HepG2 (cell line): ENCODE results near the gene PLXND1. TPM values are rescaled to one million over a fixed set of nuclear protein-coding genes. Genes with fewer than 3 reads are reported as not detected.

Experiments used
- ATAC-seq: fragments of 200-7000 bp; cut with Tn5 transposase; 3 replicates; pipeline ENCODE4 v1.9.1; 2020; ENCODE audit warnings: mild to moderate bottlenecking, moderate library complexity
- BruUV-seq: library from RNA; stranded (reverse); fragments of 400-500 nt; replicated peaks from 2 replicates; lab custom pipeline; 2021; lab: Mats Ljungman, UMichigan
- CTCF ChIA-PET: fragments of 300-600 bp; formaldehyde crosslinking; extraction: SDS; loops from one replicate; lab custom pipeline; 2021; ENCODE audit warnings: low total read pairs, inconsistent platforms, low intra/inter-chr PET ratio; lab: Yijun Ruan, JAX
- POLR2A ChIA-PET: fragments of 350-600 bp; sonication (Branson Sonifier 250); formaldehyde crosslinking; loops from one replicate; lab custom pipeline; 2020; ENCODE audit warnings: antibody characterized with exemption, inconsistent platforms; lab: Yijun Ruan, JAX
- DNase-seq: peaks from one replicate; pipeline ENCODE4 v3.0.0-alpha.2; 2015; ENCODE audit warnings: low spot score
- FAIRE-seq: peaks from 3 replicates; lab custom pipeline; 2011; peaks lifted over from hg19 to GRCh38; lab: Jason Lieb, UNC
- H2AFZ ChIP-seq: one replicate; pipeline ENCODE4 v1.6.1; 2011; ENCODE audit warnings: low read length, inconsistent platforms
- H3K27ac ChIP-seq: fragments of 300-600 bp; 3 replicates; pipeline ENCODE4 v1.8.0; 2011; ENCODE audit warnings: mixed run types, mild to moderate bottlenecking, mixed read lengths, low read length, inconsistent platforms; ENCODE audit not compliant: insufficient read depth; ENCODE audit errors: extremely low read length
- H3K27me3 ChIP-seq, 2 experiments: fragments of 200-600 bp in 1 of 2; 2 replicates in 1 of 2; 3 replicates in 1 of 2; pipeline versions ENCODE4 v1.6.0 to v1.8.0; 2011; ENCODE audit warnings: low read length in 2 of 2, mild to moderate bottlenecking in 2 of 2, moderate library complexity in 2 of 2, inconsistent platforms in 1 of 2; ENCODE audit not compliant: insufficient read depth in 2 of 2, control insufficient read depth in 1 of 2
- H3K36me3 ChIP-seq, 2 experiments: fragments of 200-600 bp in 1 of 2; replicated peaks in 1 of 2; 2 replicates in 1 of 2; 3 replicates in 1 of 2; pipeline versions ENCODE4 v1.5.1 to v1.8.0; 2011; ENCODE audit warnings: low read length in 2 of 2, inconsistent platforms in 1 of 2; ENCODE audit not compliant: insufficient read depth in 2 of 2, control insufficient read depth in 1 of 2
- H3K4me1 ChIP-seq: 2 replicates; pipeline ENCODE4 v1.5.1; 2012; ENCODE audit warnings: low read length, inconsistent platforms; ENCODE audit not compliant: insufficient read depth
- H3K4me2 ChIP-seq: 2 replicates; pipeline ENCODE4 v1.6.0; 2011; ENCODE audit warnings: low read depth, low read length, inconsistent platforms
- H3K4me3 ChIP-seq, 3 experiments: fragments of 200-600 bp in 1 of 3; sonication (generic), shearing (Covaris generic) in 1 of 3; replicated peaks in 1 of 3; 2 replicates each; pipeline ENCODE4 v1.5.1; 2011 to 2016; ENCODE audit warnings: low read length in 3 of 3, inconsistent platforms in 2 of 3, low read depth in 2 of 3, mild to moderate bottlenecking in 2 of 3, control low read depth in 1 of 3, mixed read lengths in 1 of 3; ENCODE audit not compliant: insufficient read depth in 1 of 3
- H3K79me2 ChIP-seq: one replicate; pipeline ENCODE4 v1.6.1; 2011; ENCODE audit warnings: low read length, inconsistent platforms; ENCODE audit not compliant: insufficient read depth
- H3K9ac ChIP-seq: 2 replicates; pipeline ENCODE4 v1.6.0; 2011; ENCODE audit warnings: mild to moderate bottlenecking, low read depth, low read length, inconsistent platforms; ENCODE audit not compliant: insufficient read depth
- H3K9me3 ChIP-seq: 2 replicates; pipeline ENCODE4 v1.5.1; 2012; ENCODE audit warnings: mild to moderate bottlenecking, low read length
- H4K20me1 ChIP-seq: 2 replicates; pipeline ENCODE4 v1.6.0; 2011; ENCODE audit warnings: inconsistent platforms, mild to moderate bottlenecking, low read length, moderate library complexity; ENCODE audit not compliant: insufficient read depth
- NR2C2 ChIP-seq: sonication (generic); formaldehyde crosslinking; IDR thresholded peaks from 2 replicates; pipeline ENCODE4 v1.4.0; 2020; ENCODE audit warnings: missing genetic modification reagents, mild to moderate bottlenecking, moderate library complexity, borderline replicate concordance
- RBFOX2 ChIP-seq: fragments of 200-400 bp; formaldehyde crosslinking; IDR thresholded peaks from 2 replicates; pipeline ENCODE4 v1.6.1; 2017; ENCODE audit warnings: low read depth, mild to moderate bottlenecking, low read length
- RXRB ChIP-seq: IDR thresholded peaks from 2 replicates; pipeline ENCODE4 v1.6.1; 2016; ENCODE audit warnings: borderline replicate concordance, missing genetic modification reagents, missing compliant biosample characterization
- TBP ChIP-seq: sonication (generic); formaldehyde crosslinking; IDR thresholded peaks from 2 replicates; pipeline ENCODE4 v1.5.0; 2020; ENCODE audit warnings: missing genetic modification reagents
- TOE1 ChIP-seq: sonication (generic); formaldehyde crosslinking; IDR thresholded peaks from 2 replicates; pipeline ENCODE4 v1.4.0; 2020; ENCODE audit warnings: mild to moderate bottlenecking, missing genetic modification reagents
- TRIM24 ChIP-seq: sonication (generic); formaldehyde crosslinking; IDR thresholded peaks from 2 replicates; pipeline ENCODE4 v1.8.0; 2022; ENCODE audit warnings: mild to moderate bottlenecking, missing genetic modification reagents
- ZKSCAN8 ChIP-seq: IDR thresholded peaks from 2 replicates; pipeline ENCODE4 v1.6.1; 2016; ENCODE audit warnings: borderline replicate concordance, missing genetic modification reagents, missing compliant biosample characterization
- ZMYM3 ChIP-seq: sonication (generic); formaldehyde crosslinking; IDR thresholded peaks from 2 replicates; pipeline ENCODE4 v1.5.1; 2020; ENCODE audit warnings: mild to moderate bottlenecking, missing genetic modification reagents
- ZNF20 ChIP-seq: sonication (generic); formaldehyde crosslinking; IDR thresholded peaks from 2 replicates; pipeline ENCODE4 v1.4.0; 2020; ENCODE audit warnings: mild to moderate bottlenecking, moderate library complexity, missing genetic modification reagents
- ZNF326 ChIP-seq: sonication (generic); formaldehyde crosslinking; IDR thresholded peaks from 2 replicates; pipeline ENCODE4 v1.4.0; 2020; ENCODE audit warnings: missing genetic modification reagents, borderline replicate concordance
- ZNF337 ChIP-seq: sonication (generic); formaldehyde crosslinking; IDR thresholded peaks from 2 replicates; pipeline ENCODE4 v1.5.1; 2020; ENCODE audit warnings: missing genetic modification reagents, low read depth, mild to moderate bottlenecking, borderline replicate concordance
- ZNF34 ChIP-seq: sonication (generic); formaldehyde crosslinking; IDR thresholded peaks from 2 replicates; pipeline ENCODE4 v1.4.0; 2020; ENCODE audit warnings: mild to moderate bottlenecking, missing genetic modification reagents, borderline replicate concordance
- ZNF432 ChIP-seq: sonication (generic); formaldehyde crosslinking; IDR thresholded peaks from 2 replicates; pipeline ENCODE4 v1.5.0; 2020; ENCODE audit warnings: missing genetic modification reagents, mild to moderate bottlenecking, borderline replicate concordance
- WGBS: methylation state at CpG from one replicate; pipeline ENCODE4 v1.1.6; 2017; ENCODE audit warnings: low lambda C conversion rate; 5-methylcytosine and 5-hydroxymethylcytosine counted together
- in situ Hi-C: cut with HindIII; loops from 2 replicates; pipeline ENCODE4 v1.10.0; 2017; ENCODE audit warnings: low pct_unique_long_range_greater_than_20kb; ENCODE audit not compliant: extremely low pct_ligation_motif_present
- intact Hi-C: fragments of 100-400 bp; cut with micrococcal nuclease; formaldehyde crosslinking; loops from one replicate; pipeline ENCODE4 v1.10.0; 2022; ENCODE audit not compliant: unreplicated experiment
- polyA plus RNA-seq, 8 experiments: library from polyadenylated mRNA; depleted of rRNA in 3 of 8; stranded (reverse) in 7 of 8; unstranded in 1 of 8; fragments of >200 nt; fragmentation: Illumina TruSeq in 4 of 8; extraction: Trizol in 4 of 8; gene quantifications; 2 replicates each; pipeline versions ENCODE4 v1.2.1 to v1.2.3, GENCODE V29; 2011 to 2016; ENCODE audit warnings: low read depth in 4 of 8, missing spikeins in 1 of 8, mixed read lengths in 1 of 8; ENCODE audit not compliant: insufficient read depth in 1 of 8
- total RNA-seq, 5 experiments: library from RNA; depleted of rRNA; stranded (reverse); fragments of >200 nt; fragmentation: Illumina TruSeq; extraction: Trizol; gene quantifications; 2 replicates each; pipeline ENCODE4 v1.2.3, GENCODE V29; 2016; ENCODE audit warnings: low read depth in 1 of 5
- TF ChIP-seq, protein P1 (sequence below): IDR thresholded peaks from 2 replicates; pipeline ENCODE4 v1.6.1; 2016
- TF ChIP-seq, protein P2 (sequence below): IDR thresholded peaks from 2 replicates; pipeline ENCODE4 v1.6.1; 2018; ENCODE audit warnings: missing genetic modification reagents
- TF ChIP-seq, protein P3 (sequence below): sonication (generic); formaldehyde crosslinking; IDR thresholded peaks from 2 replicates; pipeline ENCODE4 v1.5.0; 2020; ENCODE audit warnings: missing genetic modification reagents, mild to moderate bottlenecking, borderline replicate concordance
- TF ChIP-seq, protein P4 (sequence below): sonication (generic); formaldehyde crosslinking; IDR thresholded peaks from 2 replicates; pipeline ENCODE4 v1.4.0; 2020; ENCODE audit warnings: missing genetic modification reagents, borderline replicate concordance

PLXND1 gene
- total and polyA plus RNA-seq, 2 of the 13 experiments (the other 11 are each of a cell fraction or from before 2014, with no cell fraction given) = 15.9 to 42.0 TPM

DNA sequence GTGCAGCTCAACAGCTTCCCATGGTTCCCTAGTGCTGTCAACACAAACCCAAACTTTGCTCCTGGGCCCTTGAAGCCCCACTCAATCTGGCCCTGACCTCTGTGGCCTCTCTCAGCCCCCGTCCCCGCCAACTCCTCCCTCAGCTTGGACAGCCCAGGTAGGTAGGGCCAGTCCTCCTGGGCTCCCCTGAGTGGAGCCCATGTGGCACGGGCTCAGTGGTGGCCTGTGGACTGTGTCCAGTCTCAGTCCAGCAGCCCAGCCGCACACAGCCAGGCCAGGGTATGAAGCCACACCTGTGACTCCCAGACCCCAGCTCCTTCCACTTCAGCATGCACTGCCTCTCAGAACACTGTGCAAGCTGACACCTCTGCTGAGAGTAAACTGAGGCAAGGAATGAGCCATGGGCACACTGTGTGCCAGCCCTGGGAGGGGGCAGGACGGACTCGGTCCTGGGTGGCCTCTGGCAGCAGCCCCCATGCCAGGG, 11.5 kb downstream of the PLXND1 start:
- H3K4me1 ChIP-seq = peaks cover 87% of the 10 kb centered on the region
- ChIA-PET CTCF (no interaction called here), POLR2A (interaction anchor here (0.6 to 5.7 kb wide), 11 partner anchors 11 to 206 kb away, joined by 3 to 107 read pairs (median 15); partner anchors contain the start of gene PLXND1)
- in situ Hi-C loops = no loop called here
- peak; percentile 76 for DNase-seq
- intact Hi-C loops = loop anchor here (1.0 kb wide), 2 partner anchors 17 to 105 kb away; no protein-coding TSS in a partner anchor
- H3K9me3 ChIP-seq = no peaks in the 10 kb centered on the region
- peak; percentile 53 for ATAC-seq
- 31% methylated on average over 5 of the region's 6 CpGs for WGBS
- peak overlapping the region; percentile 73 for H3K9ac ChIP-seq
- peaks cover 3 to 5% of the 10 kb centered on the region in 2 experiments; a peak in 4 of 5 replicates for H3K36me3 ChIP-seq
- H3K79me2 ChIP-seq = peaks cover 70% of the 10 kb centered on the region
- peak; percentile 77 for FAIRE-seq
- H3K4me3 ChIP-seq = peak overlapping the region in 2 of 3 experiments; percentile 7 to 70; a peak in 3 of 6 replicates
- BruUV-seq = no TSS peak
- peak overlapping the region; percentile 94 for H3K27ac ChIP-seq
- H2AFZ ChIP-seq = no peak overlapping the region
- H3K27me3 ChIP-seq = no peaks in the 10 kb centered on the region
- H4K20me1 ChIP-seq = no peaks in the 10 kb centered on the region; the same call in 1 of the 2 replicates
- H3K4me2 ChIP-seq = peak overlapping the region; percentile 85
- TF ChIP-seq ZNF20 (no peak), TOE1 (CRISPR knock-in tag) (no peak), TBP (CRISPR knock-in tag) (no peak), RXRB (peak; percentile 81), NR2C2 (CRISPR knock-in tag) (peak; percentile 53), ZNF326 (CRISPR knock-in tag) (no peak), TRIM24 (no peak), RBFOX2 (peak; percentile 65), ZKSCAN8 (CRISPR knock-in tag) (0 out of 2 replicates have a peak, but pooled peaks have one; percentile 27), ZNF34 (CRISPR knock-in tag) (no peak), ZNF337 (CRISPR knock-in tag) (no peak), ZNF432 (CRISPR knock-in tag) (no peak), ZMYM3 (peak; percentile 91)
- TF ChIP-seq, protein P1, sequence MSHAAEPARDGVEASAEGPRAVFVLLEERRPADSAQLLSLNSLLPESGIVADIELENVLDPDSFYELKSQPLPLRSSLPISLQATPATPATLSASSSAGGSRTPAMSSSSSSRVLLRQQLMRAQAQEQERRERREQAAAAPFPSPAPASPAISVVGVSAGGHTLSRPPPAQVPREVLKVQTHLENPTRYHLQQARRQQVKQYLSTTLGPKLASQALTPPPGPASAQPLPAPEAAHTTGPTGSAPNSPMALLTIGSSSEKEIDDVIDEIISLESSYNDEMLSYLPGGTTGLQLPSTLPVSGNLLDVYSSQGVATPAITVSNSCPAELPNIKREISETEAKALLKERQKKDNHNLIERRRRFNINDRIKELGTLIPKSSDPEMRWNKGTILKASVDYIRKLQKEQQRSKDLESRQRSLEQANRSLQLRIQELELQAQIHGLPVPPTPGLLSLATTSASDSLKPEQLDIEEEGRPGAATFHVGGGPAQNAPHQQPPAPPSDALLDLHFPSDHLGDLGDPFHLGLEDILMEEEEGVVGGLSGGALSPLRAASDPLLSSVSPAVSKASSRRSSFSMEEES = no peak
- TF ChIP-seq, protein P2, sequence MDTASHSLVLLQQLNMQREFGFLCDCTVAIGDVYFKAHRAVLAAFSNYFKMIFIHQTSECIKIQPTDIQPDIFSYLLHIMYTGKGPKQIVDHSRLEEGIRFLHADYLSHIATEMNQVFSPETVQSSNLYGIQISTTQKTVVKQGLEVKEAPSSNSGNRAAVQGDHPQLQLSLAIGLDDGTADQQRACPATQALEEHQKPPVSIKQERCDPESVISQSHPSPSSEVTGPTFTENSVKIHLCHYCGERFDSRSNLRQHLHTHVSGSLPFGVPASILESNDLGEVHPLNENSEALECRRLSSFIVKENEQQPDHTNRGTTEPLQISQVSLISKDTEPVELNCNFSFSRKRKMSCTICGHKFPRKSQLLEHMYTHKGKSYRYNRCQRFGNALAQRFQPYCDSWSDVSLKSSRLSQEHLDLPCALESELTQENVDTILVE (CRISPR knock-in tag) = 0 out of 2 replicates have a peak, but pooled peaks have one; percentile 39
- TF ChIP-seq, protein P3, sequence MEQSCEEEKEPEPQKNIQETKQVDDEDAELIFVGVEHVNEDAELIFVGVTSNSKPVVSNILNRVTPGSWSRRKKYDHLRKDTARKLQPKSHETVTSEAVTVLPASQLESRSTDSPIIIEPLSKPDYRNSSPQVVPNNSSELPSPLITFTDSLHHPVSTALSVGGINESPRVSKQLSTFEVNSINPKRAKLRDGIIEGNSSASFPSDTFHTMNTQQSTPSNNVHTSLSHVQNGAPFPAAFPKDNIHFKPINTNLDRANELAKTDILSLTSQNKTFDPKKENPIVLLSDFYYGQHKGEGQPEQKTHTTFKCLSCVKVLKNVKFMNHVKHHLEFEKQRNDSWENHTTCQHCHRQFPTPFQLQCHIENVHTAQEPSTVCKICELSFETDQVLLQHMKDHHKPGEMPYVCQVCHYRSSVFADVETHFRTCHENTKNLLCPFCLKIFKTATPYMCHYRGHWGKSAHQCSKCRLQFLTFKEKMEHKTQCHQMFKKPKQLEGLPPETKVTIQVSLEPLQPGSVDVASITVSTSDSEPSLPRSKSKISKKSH = peak; percentile 41; the same call in 1 of the 2 replicates
- TF ChIP-seq, protein P4, sequence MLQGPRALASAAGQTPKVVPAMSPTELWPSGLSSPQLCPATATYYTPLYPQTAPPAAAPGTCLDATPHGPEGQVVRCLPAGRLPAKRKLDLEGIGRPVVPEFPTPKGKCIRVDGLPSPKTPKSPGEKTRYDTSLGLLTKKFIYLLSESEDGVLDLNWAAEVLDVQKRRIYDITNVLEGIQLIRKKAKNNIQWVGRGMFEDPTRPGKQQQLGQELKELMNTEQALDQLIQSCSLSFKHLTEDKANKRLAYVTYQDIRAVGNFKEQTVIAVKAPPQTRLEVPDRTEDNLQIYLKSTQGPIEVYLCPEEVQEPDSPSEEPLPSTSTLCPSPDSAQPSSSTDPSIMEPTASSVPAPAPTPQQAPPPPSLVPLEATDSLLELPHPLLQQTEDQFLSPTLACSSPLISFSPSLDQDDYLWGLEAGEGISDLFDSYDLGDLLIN = no peak
